T-helper 2 cell (primary cell): Measurements from ENCODE around the gene CEP85.

ENCODE experiments used
- DNase-seq, 5 experiments: peaks; one replicate each; pipeline versions ENCODE4 v3.0.0 to v3.0.0-alpha.2; 2012 to 2022

CEP85 gene

DNA sequence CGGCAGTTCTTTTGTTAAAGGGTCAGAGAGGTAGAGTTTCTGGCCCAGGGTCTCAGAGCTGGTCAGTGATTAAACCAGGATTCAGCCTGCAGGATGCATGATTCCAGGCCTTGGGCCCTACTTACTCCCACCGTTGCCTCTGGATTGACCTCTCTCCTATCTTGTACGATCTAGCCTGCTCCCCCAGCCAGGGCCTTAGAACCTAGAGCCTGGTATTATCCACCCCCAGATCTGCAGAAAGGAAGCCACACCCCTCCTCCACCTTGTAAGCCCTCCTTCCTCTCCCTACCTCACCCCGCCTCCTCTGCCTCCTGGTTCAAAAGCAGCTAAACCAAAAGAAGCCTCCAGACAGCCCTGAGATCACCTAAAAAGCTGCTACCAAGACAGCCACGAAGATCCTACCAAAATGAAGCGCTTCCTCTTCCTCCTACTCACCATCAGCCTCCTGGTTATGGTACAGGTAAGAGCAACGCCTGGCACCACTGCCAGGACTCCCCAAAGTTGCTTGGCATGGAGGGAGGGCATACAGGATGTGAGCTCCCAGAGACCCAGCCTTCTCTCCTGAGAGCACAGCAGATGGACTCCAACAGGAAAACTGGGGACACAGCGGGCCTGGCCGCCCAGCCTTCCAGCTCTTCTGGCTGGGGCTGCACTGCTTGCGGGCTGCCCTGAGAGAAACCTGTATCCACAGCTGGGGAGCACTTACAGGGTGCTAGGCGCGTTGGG lies 83.8 kb downstream of the CEP85 start, which contains the start of gene CD52:
Gene CD52, plus strand, starts transcription at position 347 of the 726 bp plus-strand sequence. Its CDS starts 60 bp downstream, at position 407.
- peak; percentile 28 to 91 (median 62) for DNase-seq

DNA sequence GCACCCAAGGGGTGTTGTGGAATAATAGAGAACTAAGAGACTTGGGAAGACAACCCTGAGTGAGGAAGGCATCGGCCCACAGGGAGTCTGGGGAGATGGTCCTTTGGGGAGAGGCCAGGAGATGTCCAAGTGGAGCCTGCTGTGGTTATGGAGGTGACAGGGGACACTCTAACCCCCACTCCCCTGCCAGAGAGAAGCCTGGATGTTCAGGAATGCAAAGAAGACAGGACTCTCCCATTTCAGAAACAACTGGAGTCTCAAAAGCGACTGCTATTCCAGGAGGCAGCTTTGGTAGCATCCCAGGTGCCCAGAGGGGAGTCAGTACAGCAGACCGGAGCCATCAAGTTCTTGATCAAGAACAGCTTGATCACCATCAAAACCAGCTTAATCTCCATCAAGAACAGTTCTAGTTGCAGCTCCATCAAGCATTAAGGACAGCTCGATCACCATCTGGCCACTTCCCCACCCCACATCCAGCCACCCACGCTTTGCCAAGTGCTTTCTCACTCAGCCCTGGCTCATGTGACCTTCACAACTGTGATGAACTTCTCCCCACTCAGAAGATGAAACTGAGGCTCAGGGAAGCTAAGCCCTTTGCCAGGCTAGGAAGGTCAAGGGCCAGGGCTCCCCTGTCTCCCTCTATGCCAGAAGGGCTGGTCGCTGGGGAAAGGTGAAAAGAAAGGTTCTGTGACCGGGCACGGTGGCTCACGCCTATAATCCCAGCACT lies 84.5 kb downstream of the CEP85 start:
- DNase-seq = peak in 1 of 5 experiments; percentile 26

DNA sequence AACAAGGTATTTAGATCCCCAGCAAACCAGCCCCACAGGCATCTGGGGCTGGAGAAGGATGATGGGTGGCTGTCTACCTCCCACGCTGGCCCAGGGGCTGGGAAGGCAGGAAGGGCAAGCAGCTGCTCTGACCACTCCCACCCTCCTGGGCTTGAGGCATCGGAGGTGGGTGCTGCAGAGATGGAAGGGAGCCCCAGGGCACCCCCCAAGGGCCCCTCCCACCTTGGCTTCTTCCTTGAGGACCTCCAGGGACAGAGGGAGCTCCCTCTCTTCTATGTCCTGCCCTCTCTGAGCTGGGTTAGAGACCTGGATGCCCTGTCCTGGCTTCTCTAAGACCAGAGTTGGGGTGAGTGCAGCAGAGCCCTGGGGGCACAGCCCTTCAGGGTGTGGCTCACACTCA lies 86.9 kb downstream of the CEP85 start:
- DNase-seq = no peak

DNA sequence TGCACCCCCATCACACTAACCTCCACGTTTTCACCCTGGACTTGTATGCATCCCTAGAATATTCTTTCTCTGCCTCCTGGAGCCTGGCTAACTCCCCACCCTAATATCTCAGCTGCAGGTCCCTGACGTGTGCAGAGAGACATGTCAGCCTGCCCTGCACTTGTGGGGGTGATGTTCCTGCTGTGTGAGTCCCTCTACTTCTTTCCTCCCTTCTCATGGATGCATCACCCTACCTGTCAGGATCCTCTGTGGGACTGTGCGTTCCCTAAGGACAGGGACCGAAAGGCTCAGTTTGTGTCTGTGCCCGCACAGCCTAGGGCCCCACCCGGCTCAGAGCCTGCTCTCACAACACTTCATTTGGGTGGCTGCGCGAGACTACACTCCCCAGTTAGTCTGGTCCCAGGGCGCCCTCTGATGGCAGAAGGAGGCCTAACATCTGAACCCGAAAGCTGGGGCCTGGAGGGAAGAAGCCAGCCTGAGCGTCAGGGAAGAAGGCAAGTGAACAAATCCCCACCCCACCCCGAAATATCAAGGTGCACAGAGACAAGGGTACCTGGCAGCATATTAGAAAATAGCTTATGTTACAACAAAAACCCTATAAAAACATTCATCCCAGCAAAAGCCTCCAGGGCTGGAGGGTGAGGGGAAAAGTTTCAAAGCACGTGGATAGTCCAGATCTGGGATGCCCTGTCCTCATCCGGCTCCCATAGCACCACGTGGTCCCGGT lies 87.5 kb downstream of the CEP85 start:
- DNase-seq = peak; percentile 80 to 95 (median 89)

DNA sequence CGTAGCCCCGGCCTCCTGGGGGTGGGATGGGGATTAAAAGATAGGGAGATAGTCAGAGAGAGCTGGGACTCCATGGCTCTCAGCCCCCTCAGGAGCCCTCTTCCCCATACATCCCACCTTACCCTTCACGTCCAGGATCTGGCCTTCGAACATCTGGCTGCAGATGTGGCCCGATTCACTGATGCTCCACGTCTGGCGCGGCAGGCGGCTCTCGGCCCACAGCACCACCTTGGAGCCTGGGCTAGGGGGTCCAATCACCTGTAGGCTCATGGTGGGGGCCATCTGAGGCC lies 88.0 kb downstream of the CEP85 start:
- DNase-seq = no peak

DNA sequence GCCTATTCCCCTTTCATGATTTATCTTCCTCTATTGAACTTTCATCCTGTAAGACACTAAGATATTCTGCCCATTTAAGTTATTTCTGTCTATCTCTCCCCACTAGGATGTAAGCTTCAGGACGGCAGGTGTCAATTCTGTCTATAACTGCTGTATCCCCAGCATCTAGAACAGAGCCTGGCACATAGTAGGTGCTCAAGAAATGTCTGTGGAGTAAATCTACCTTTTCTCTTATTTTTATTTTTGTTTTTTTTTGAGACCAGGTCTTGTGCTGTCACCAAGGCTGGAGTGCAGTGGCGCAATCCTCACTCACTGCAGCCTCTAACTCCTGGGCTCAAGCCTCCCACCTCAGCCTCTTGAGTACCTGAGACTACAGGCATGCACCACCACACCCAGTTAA lies 89.4 kb downstream of the CEP85 start:
- no peak for DNase-seq

DNA sequence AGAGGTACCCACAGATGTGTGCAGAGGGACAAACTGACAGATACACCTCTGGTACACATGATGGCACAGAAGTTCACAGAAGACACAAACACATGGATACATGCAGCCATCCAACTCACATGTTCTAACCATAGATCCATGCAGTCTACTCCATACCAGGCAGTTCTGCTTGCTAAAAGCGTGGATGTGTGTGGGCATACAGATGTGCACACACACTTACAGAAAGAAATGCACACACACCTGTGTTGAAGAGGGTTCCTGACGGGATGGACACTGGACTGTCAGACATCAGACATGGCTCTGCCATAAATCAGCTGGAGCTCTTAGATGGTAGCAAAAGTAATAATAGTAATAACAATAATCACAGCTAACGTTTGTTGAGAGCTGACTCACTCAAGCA lies 90.5 kb downstream of the CEP85 start:
- DNase-seq = no peak

DNA sequence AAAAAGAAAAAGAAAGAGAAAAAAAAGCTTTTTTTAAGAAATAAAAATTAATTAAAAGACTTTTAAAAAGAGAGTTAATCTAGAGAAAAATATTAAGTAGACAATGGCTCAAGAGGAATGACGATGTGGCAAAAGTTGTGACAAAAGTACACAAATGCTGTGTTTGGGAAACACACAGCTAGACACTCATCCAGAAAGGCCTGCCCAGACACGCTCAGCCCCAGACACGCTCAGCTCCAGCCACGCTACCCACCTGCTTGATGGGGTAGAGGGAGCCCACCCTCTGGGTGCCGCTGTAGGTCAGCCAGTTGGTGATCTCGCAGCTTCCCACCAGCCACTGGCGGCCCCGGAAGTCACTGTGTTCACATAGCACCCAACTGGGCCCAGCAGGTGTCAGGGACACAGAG lies 94.0 kb downstream of the CEP85 start:
- no peak for DNase-seq
